Aorta (tissue), 5 donors: Measurements from ENCODE around the gene SLC4A2. TPM values are rescaled to one million over a fixed set of nuclear protein-coding genes. Genes with fewer than 3 reads are reported as not detected.

Source experiments
- ATAC-seq: fragments of 200-7000 bp; cut with Tn5 transposase; one replicate; pipeline ENCODE4 v1.9.1; 2022; ENCODE audit warnings: moderate library complexity; ENCODE audit not compliant: low FRiP score
- DNase-seq, 2 donors: peaks; one replicate each; pipeline ENCODE4 v3.0.0-alpha.2; 2020
- H3K27ac ChIP-seq, 2 donors: one replicate each; pipeline ENCODE4 v1.5.1; 2013; ENCODE audit warnings: low read length in 2 of 2, mild to moderate bottlenecking in 2 of 2, moderate library complexity in 2 of 2, control low read depth in 1 of 2, inconsistent platforms in 1 of 2, low read depth in 1 of 2
- H3K27me3 ChIP-seq, 2 donors: one replicate each; pipeline ENCODE4 v1.6.1; 2013; ENCODE audit warnings: control low read depth in 1 of 2, low read length in 1 of 2, mild to moderate bottlenecking in 1 of 2, moderate library complexity in 1 of 2; ENCODE audit not compliant: insufficient read depth in 2 of 2, control insufficient read depth in 1 of 2
- H3K36me3 ChIP-seq, 2 donors: one replicate each; pipeline ENCODE4 v1.6.1; 2013; ENCODE audit warnings: control low read depth in 1 of 2, low read length in 1 of 2, mild to moderate bottlenecking in 1 of 2; ENCODE audit not compliant: insufficient read depth in 2 of 2, control insufficient read depth in 1 of 2
- H3K4me1 ChIP-seq, 2 donors: one replicate each; pipeline ENCODE4 v1.6.1; 2013; ENCODE audit warnings: low read length in 2 of 2, control low read depth in 1 of 2, mild to moderate bottlenecking in 1 of 2, moderate library complexity in 1 of 2; ENCODE audit not compliant: insufficient read depth in 2 of 2, control insufficient read depth in 1 of 2
- H3K4me3 ChIP-seq, 2 donors: one replicate each; pipeline ENCODE4 v1.5.1; 2013; ENCODE audit warnings: low read length in 2 of 2, control low read depth in 1 of 2, mild to moderate bottlenecking in 1 of 2
- H3K9me3 ChIP-seq: one replicate; pipeline ENCODE4 v1.6.1; 2013; ENCODE audit warnings: mild to moderate bottlenecking, low read length; ENCODE audit not compliant: control insufficient read depth
- whole genome bisulfite sequencing, 2 donors: extraction: QIAGEN DNeasy Blood & Tissue Kit; methylation state at CpG; one replicate each; pipeline ENCODE4 v1.1.7; 2013; 5-methylcytosine and 5-hydroxymethylcytosine counted together
- intact Hi-C, 2 donors: fragments of 100-400 bp; cut with DNase I; formaldehyde crosslinking; loops; one replicate each; pipeline versions ENCODE4 v1.14.2 to v1.15.0; 2022
- polyA plus RNA-seq, 2 donors: library from polyadenylated mRNA; stranded (reverse); fragments of 200-250 nt; gene quantifications; one replicate each; pipeline ENCODE4 v1.2.3, GENCODE V29; 2013
- total RNA-seq, 2 donors: library from RNA; stranded (reverse); fragmentation: NEBNext Ultra II Directional; extraction: Animal tissue kit (Norgen Biotek cat#: 25700); gene quantifications; one replicate each; pipeline ENCODE4 v1.2.1, GENCODE V29; 2021
- donor health status: healthy with polysubstance abuse.
- donor health status: Bipolar disorder and iron deficiency.
- donor health status: DM: no; HTN: no; CAD: no.
- donor health status: DM: no; HTN: no; CAD: no.
- donor health status: DM: yes; HTN: yes; CAD: no.

The SLC4A2 gene
- total and polyA plus RNA-seq, 4 donors, result 37.1 to 215 (median 123) TPM

- Histone ChIP-seq H3K4me3 (no peak overlapping the region), H3K36me3 (peaks cover 0 to 4% of the 10 kb centered on the region in 2 donors), H3K27me3 (no peaks in the 10 kb centered on the region), H3K27ac (no peak overlapping the region), H3K4me1 (no peaks in the 10 kb centered on the region), H3K9me3 (no peaks in the 10 kb centered on the region)
- intact Hi-C loops, result no loop called here
- DNase-seq (no peak), ATAC-seq (no peak)
- 84 to 85% methylated on average over 14 of the region's 14 CpGs for WGBS, 2 donors
Measured at GRCh38 chr7:151115836-151116418, 56.5 kb downstream of the SLC4A2 start.

GRCh38 chr7:151116603-151117440 lies 57.4 kb downstream of the SLC4A2 start:
- intact Hi-C loops, result no loop called here
- no peaks in the 10 kb centered on the region for H3K4me1 ChIP-seq
- WGBS, 2 donors, result 94 to 95% methylated on average over 26 to 27 of the region's 27 CpGs
- H3K27ac ChIP-seq, result no peak overlapping the region
- DNase-seq (no peak), ATAC-seq (no peak)
- H3K4me3 ChIP-seq, result no peak overlapping the region
- H3K36me3 ChIP-seq, result peaks cover 0 to 4% of the 10 kb centered on the region in 2 donors
- H3K27me3 ChIP-seq, result no peaks in the 10 kb centered on the region
- H3K9me3 ChIP-seq, result no peaks in the 10 kb centered on the region

- no peaks in the 10 kb centered on the region for H3K4me1 ChIP-seq
- no peak for DNase-seq
- WGBS, 2 donors, result 94% methylated on average over 12 of the region's 12 CpGs
- intact Hi-C loops, result no loop called here
- H3K27ac ChIP-seq, result no peak overlapping the region
- no peak for ATAC-seq
- H3K4me3 ChIP-seq, result no peak overlapping the region
- no peaks in the 10 kb centered on the region for H3K27me3 ChIP-seq
- H3K9me3 ChIP-seq, result no peaks in the 10 kb centered on the region
- peaks cover 0 to 4% of the 10 kb centered on the region in 2 donors for H3K36me3 ChIP-seq
Measured at GRCh38 chr7:151117565-151117964, 58.2 kb downstream of the SLC4A2 start.

- DNase-seq (no peak), ATAC-seq (no peak)
- Histone ChIP-seq H3K27ac (no peak overlapping the region), H3K36me3 (peaks cover 0 to 4% of the 10 kb centered on the region in 2 donors), H3K4me3 (no peak overlapping the region), H3K27me3 (no peaks in the 10 kb centered on the region), H3K4me1 (no peaks in the 10 kb centered on the region), H3K9me3 (no peaks in the 10 kb centered on the region)
- 94% methylated on average over 38 of the region's 38 CpGs for WGBS, 2 donors
- intact Hi-C loops, result no loop called here
Measured at GRCh38 chr7:151118108-151119054, 59.0 kb downstream of the SLC4A2 start.

- peaks cover 0 to 4% of the 10 kb centered on the region in 2 donors for H3K36me3 ChIP-seq
- ATAC-seq (no peak), DNase-seq (no peak)
- no peak overlapping the region for H3K27ac ChIP-seq
- H3K4me3 ChIP-seq, result no peak overlapping the region
- 94 to 97% methylated on average over 13 of the region's 13 CpGs for WGBS, 2 donors
- H3K9me3 ChIP-seq, result no peaks in the 10 kb centered on the region
- intact Hi-C loops, result no loop called here
- H3K27me3 ChIP-seq, result no peaks in the 10 kb centered on the region
- H3K4me1 ChIP-seq, result no peaks in the 10 kb centered on the region
Measured at GRCh38 chr7:151119055-151119415, 59.6 kb downstream of the SLC4A2 start.

GRCh38 chr7:151119902-151120301 lies 60.5 kb downstream of the SLC4A2 start:
- Histone ChIP-seq H3K27ac (no peak overlapping the region), H3K4me1 (no peaks in the 10 kb centered on the region), H3K9me3 (no peaks in the 10 kb centered on the region), H3K36me3 (peaks cover 0 to 4% of the 10 kb centered on the region in 2 donors), H3K4me3 (no peak overlapping the region), H3K27me3 (no peaks in the 10 kb centered on the region)
- ATAC-seq (no peak), DNase-seq (no peak)
- 93 to 95% methylated on average over 27 of the region's 27 CpGs for WGBS, 2 donors
- intact Hi-C loops, result loop anchor here (5.0 kb wide), 2 partner anchors 52 to 182 kb away; no protein-coding TSS in a partner anchor

GRCh38 chr7:151120896-151121295 lies 61.5 kb downstream of the SLC4A2 start:
- H3K4me3 ChIP-seq, result no peak overlapping the region
- ATAC-seq, result no peak
- no peaks in the 10 kb centered on the region for H3K9me3 ChIP-seq
- peaks cover 0 to 4% of the 10 kb centered on the region in 2 donors for H3K36me3 ChIP-seq
- H3K4me1 ChIP-seq, result no peaks in the 10 kb centered on the region
- H3K27ac ChIP-seq, result no peak overlapping the region
- no peaks in the 10 kb centered on the region for H3K27me3 ChIP-seq
- DNase-seq, result no peak
- 89 to 92% methylated on average over 22 of the region's 22 CpGs for WGBS, 2 donors
- intact Hi-C loops, result loop anchor here (5.0 kb wide), 2 partner anchors 51 to 181 kb away; no protein-coding TSS in a partner anchor

- peaks cover 0 to 4% of the 10 kb centered on the region in 2 donors for H3K36me3 ChIP-seq
- H3K4me3 ChIP-seq, result no peak overlapping the region
- DNase-seq, result no peak
- H3K27me3 ChIP-seq, result no peaks in the 10 kb centered on the region
- ATAC-seq, result no peak
- intact Hi-C loops, result loop anchor here (5.0 kb wide), 2 partner anchors 51 to 181 kb away; no protein-coding TSS in a partner anchor
- no peaks in the 10 kb centered on the region for H3K9me3 ChIP-seq
- no peaks in the 10 kb centered on the region for H3K4me1 ChIP-seq
- H3K27ac ChIP-seq, result no peak overlapping the region
- WGBS, 2 donors, result 87 to 88% methylated on average over 30 of the region's 30 CpGs
Measured at GRCh38 chr7:151121380-151122170, 62.2 kb downstream of the SLC4A2 start.
